Adipose tissue (tissue), 3 donors: Measurements from ENCODE around the gene ADAMTSL1. TPM values are rescaled to one million over a fixed set of nuclear protein-coding genes. Genes with fewer than 3 reads are reported as not detected.
"Not testable (repeated sequence)": the region's sequence is repeated elsewhere in the genome, so short reads cannot be mapped to it uniquely, and the experiment has no call there.

Experiments used
- H3K27ac ChIP-seq: one replicate; pipeline ENCODE4 v1.5.1; 2013; ENCODE audit warnings: low read depth, low read length
- WGBS, 3 donors: extraction: QIAGEN DNeasy Blood & Tissue Kit; methylation state at CpG; one replicate each; pipeline ENCODE4 v1.1.7; 2013; 5-methylcytosine and 5-hydroxymethylcytosine counted together
- polyA plus RNA-seq, 3 donors: library from polyadenylated mRNA; stranded (reverse); fragments of 200-250 nt; gene quantifications; one replicate each; pipeline ENCODE4 v1.2.3, GENCODE V29; 2013
- donor health status: healthy with polysubstance abuse.
- donor health status: Bipolar disorder and iron deficiency.
- donor health status: healthy.

ADAMTSL1 gene
- polyA plus RNA-seq, 3 donors: 0.56 to 5.1 (median 1.5) TPM

GRCh38 chr9:18874990-18875389 lies 401.0 kb downstream of the ADAMTSL1 start:
- not testable (repeated sequence) for H3K27ac ChIP-seq

DNA sequence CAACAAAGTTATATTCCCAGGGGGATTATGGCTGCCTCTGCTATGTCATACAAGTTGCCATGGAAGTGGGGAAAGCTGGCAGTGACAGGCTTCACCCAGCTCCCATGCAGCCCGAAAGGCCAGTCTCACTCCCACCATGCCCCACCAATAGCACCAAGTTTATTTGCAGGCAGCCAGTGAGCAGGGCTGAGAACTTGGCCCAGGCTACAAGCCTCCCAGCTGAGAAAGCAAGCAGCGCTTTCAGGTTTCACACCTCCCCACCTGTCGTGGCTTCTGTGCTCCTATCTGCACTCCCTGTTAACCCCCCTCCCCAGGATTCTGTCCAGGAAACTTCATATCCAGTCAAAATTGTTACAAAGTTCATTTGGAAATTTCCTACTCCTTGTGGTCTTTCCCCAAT lies 404.0 kb downstream of the ADAMTSL1 start:
- WGBS, 3 donors: 77 to 93% (median 82%) methylated on average over 3 of the region's 3 CpGs
- H3K27ac ChIP-seq: no peak overlapping the region

DNA sequence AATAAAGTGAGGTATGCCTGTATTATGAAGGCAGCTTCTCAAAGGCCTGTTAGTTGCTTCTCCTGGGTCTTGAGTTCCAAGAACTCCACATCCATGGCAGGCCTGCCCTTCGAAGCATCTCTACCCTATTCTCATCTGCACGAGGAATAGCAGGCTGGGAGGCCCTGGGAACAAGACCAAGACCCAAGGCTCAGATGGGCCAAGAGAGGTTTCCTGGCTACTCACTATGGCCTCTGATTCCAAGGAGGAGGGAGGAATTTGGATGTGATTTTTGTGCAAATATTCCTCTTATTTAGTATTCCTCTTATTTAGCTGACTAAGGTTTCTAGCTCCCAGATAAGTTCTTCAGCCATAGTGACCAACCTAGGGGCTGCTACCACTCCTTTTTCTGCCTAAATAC lies 407.8 kb downstream of the ADAMTSL1 start:
- 50 to 74% (median 68%) methylated on average over 2 of the region's 2 CpGs for WGBS, 3 donors
- H3K27ac ChIP-seq: no peak overlapping the region

- WGBS, 3 donors: 92 to 97% (median 94%) methylated on average over 1 of the region's 1 CpG
Measured at GRCh38 chr9:18887546-18887945, 413.6 kb downstream of the ADAMTSL1 start.

GRCh38 chr9:18888290-18888689 lies 414.3 kb downstream of the ADAMTSL1 start:
- WGBS, 3 donors: 75 to 100% (median 92%) methylated on average over 1 of the region's 1 CpG

More at GRCh38 chr9:18887546-18887945, 413.6 kb downstream of the ADAMTSL1 start:
- no peak overlapping the region for H3K27ac ChIP-seq

GRCh38 chr9:18889550-18889949 lies 415.6 kb downstream of the ADAMTSL1 start:
- WGBS, 3 donors: 92 to 96% (median 95%) methylated on average over 12 of the region's 12 CpGs

More at GRCh38 chr9:18888290-18888689, 414.3 kb downstream of the ADAMTSL1 start:
- no peak overlapping the region for H3K27ac ChIP-seq

GRCh38 chr9:18890372-18890771 lies 416.4 kb downstream of the ADAMTSL1 start:
- WGBS, 3 donors: 25 to 43% (median 40%) methylated on average over 4 of the region's 4 CpGs
- H3K27ac ChIP-seq: no peak overlapping the region

More at GRCh38 chr9:18889550-18889949, 415.6 kb downstream of the ADAMTSL1 start:
- no peak overlapping the region for H3K27ac ChIP-seq

DNA sequence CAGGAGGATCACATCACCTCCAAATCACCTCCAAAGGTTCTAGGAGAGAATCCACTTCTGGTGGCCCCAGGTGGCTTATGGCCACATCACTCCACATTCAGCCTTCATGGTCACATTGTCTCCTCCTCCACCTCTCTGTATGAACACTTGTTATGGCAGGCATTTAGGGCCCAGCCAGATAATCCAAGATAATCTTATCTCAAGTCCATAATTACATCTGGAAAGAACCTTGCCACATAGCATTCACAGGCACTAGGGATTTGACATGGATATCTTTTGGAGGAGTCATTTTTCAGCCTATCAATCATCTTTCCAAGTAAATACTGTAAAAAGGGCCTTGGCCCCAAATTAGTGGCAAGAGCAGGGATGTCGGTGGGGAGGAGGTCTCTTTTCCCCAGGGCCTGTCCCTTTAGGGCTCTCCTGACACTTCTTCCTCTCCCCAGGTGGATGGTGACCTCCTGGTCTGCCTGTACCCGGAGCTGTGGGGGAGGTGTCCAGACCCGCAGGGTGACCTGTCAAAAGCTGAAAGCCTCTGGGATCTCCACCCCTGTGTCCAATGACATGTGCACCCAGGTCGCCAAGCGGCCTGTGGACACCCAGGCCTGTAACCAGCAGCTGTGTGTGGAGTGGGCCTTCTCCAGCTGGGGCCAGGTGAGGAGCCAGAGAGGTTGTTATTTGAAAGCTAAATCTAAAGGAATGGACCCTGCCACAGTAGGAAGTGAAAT lies 418.2 kb downstream of the ADAMTSL1 start:
- H3K27ac ChIP-seq: no peak overlapping the region
- 84 to 94% (median 89%) methylated on average over 5 of the region's 5 CpGs for WGBS, 3 donors

GRCh38 chr9:18893046-18893445 lies 419.1 kb downstream of the ADAMTSL1 start:
- no peak overlapping the region for H3K27ac ChIP-seq
- WGBS, 3 donors: 57 to 85% (median 71%) methylated on average over 4 of the region's 4 CpGs

DNA sequence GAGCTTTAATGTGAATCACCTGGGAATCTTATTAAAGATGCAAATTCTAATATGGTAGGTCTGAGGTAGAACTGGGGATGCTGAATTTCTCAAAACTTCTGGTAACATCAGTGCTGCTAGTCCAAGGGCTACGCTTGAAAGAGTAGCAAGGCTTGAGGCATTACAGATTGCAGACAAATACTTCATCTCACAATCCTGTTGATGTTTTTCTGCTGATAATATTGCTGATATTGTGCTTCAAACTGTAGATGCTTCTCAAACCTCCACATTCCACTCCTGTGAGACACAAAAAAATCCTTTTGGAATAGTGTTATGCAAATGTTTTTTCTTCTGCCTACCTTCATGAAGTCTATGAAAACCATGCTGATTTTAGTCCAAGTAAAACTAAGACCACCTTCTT lies 419.5 kb downstream of the ADAMTSL1 start:
- 73 to 92% (median 90%) methylated on average over 1 of the region's 1 CpG for WGBS, 3 donors

GRCh38 chr9:18896004-18896403 lies 422.1 kb downstream of the ADAMTSL1 start:
- H3K27ac ChIP-seq: no peak overlapping the region

More for the DNA sequence above, 419.5 kb downstream of the ADAMTSL1 start:
- H3K27ac ChIP-seq: no peak overlapping the region

GRCh38 chr9:18896531-18897179 lies 422.7 kb downstream of the ADAMTSL1 start:
- no peak overlapping the region for H3K27ac ChIP-seq
- WGBS, 3 donors: 66 to 97% (median 95%) methylated on average over 2 of the region's 2 CpGs

- WGBS, 3 donors: 82 to 96% (median 91%) methylated on average over 2 of the region's 2 CpGs
- H3K27ac ChIP-seq: no peak overlapping the region
Measured at GRCh38 chr9:18903450-18903849, 429.5 kb downstream of the ADAMTSL1 start.

- no peak overlapping the region for H3K27ac ChIP-seq
- WGBS, 3 donors: 83 to 87% (median 86%) methylated on average over 11 of the region's 11 CpGs
Measured at GRCh38 chr9:18905028-18905882, 431.3 kb downstream of the ADAMTSL1 start.

GRCh38 chr9:18905883-18906629 lies 432.1 kb downstream of the ADAMTSL1 start:
- 79 to 91% (median 89%) methylated on average over 9 of the region's 9 CpGs for WGBS, 3 donors
- H3K27ac ChIP-seq: no peak overlapping the region

- no peak overlapping the region for H3K27ac ChIP-seq
- WGBS, 3 donors: 88 to 91% (median 90%) methylated on average over 9 of the region's 9 CpGs
Measured at GRCh38 chr9:18906656-18907395, 432.9 kb downstream of the ADAMTSL1 start.

DNA sequence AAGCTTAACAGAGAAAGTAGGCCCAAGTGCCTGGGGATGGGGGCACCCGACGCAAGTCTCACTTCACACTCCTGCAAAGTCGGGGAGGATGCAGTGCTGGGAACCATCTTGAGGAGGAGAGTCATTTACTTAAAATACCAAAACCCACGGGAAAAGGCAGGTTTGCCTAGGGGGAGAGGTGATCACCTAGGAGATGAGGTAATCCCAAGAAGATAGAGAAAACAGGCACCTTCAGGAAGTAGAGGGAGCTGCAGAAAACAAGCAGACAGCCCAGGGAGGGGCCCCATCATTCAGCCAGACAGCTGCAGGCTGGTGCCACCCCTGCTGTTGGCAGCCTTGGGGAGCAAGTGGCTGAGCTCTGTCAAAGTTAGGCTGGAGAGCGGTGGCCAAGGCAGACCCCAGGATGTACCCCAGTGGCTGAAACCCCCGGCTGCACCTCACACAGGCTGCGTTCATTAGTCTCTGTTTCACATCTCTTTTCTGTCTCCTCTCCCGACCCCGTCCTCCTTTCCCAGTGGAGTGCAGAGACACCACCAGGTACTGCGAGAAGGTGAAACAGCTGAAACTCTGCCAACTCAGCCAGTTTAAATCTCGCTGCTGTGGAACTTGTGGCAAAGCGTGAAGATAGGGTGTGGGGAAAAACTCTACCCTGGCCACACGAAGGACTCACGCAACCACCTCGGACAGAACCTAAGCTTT lies 434.1 kb downstream of the ADAMTSL1 start:
- 80 to 92% (median 89%) methylated on average over 15 of the region's 15 CpGs for WGBS, 3 donors
- no peak overlapping the region for H3K27ac ChIP-seq
